Measurements from ENCODE around the gene C10orf53.

The C10orf53 gene

DNA sequence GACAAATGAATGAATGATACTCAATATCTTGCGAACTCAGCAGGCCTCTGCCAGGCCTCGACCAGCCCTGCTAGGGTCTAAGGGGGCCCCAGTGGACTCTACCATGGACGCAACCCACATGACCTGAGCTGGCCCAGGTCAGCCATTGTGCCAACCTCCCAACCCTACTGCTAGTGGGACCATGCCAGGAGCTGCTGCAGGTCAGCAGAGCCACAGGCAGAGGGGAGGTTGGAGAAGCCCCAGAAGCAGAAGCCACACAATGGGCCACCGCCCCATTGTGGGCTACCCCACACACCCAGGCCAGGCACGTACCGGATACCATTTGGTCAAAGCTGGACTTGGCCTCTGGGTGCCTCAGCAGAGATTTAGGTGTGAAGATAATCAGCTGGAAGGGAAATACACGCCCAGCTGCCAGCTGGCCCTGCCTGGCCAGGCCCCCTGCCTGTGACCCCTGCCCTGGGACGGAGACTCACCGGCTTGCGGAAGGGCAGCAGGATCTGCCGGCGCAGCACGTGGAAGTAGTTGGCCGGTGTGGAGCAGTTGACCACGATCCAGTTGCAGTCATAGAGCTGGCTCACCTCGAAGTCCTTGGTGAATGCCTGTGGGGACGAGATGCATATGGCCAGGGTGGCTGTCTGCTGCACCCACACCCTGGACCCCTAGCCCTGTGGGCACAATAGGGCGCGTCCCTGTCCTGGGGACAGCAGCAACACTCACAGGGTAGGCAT, 58.2 kb downstream of the C10orf53 start:
- no peak for DNase-seq (ENCODE audit: low spot score)

DNA sequence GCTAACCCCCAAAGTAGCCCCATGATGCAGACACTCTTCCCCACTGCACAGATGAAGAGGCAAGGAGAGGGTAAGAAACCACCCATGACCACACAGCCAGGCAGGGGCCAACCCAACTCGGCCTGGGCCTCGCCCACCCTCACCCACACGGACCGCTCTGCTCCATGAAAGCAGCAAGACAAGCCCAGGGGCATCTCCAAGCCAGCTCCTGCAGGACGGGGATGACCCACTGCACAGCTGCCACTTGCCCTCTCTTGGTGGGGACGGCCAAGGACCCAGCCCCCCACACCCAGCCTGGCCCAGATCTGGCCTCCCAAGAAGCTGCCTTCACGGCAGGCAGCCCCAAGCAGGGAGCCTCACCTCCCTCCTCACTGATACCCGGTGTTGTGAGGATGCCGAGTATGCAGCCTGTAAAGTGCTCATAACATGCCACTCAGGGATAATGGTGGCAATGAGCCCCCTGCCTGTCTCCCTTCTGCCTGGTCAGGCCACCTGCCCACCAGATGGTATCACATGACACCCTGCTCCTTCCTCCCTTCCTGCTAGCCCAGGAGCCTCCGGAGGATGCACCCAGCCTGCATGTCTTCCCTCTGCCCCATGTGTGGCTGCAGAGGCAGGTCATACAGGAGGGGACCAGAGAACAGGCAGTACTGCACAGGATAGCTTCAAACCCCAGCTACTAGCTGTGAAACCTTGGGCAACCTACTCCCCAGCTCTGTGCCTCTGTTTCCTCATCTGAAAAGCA, 59.3 kb downstream of the C10orf53 start:
- no peak for DNase-seq (ENCODE audit: low spot score)

DNA sequence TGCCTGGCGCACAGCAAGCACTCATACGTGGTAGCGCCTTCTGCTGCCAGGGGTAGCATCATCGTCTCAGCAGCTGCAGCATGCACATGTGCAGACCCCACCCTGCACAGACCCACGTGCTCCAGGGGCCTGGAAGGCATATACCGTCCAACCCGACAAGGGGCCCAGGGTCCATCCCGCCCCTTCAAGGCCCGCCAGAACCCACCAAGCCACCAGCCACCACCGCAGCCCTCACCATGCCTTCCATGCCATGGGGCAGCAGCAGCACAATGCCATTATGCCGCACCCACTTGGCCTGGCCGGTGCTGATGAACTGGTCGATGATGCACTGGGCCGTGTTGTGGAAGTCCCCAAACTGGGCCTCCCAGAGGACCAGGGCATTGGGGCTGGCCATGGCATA, 60.0 kb downstream of the C10orf53 start:
- DNase-seq (ENCODE audit: low spot score) = no peak

DNA sequence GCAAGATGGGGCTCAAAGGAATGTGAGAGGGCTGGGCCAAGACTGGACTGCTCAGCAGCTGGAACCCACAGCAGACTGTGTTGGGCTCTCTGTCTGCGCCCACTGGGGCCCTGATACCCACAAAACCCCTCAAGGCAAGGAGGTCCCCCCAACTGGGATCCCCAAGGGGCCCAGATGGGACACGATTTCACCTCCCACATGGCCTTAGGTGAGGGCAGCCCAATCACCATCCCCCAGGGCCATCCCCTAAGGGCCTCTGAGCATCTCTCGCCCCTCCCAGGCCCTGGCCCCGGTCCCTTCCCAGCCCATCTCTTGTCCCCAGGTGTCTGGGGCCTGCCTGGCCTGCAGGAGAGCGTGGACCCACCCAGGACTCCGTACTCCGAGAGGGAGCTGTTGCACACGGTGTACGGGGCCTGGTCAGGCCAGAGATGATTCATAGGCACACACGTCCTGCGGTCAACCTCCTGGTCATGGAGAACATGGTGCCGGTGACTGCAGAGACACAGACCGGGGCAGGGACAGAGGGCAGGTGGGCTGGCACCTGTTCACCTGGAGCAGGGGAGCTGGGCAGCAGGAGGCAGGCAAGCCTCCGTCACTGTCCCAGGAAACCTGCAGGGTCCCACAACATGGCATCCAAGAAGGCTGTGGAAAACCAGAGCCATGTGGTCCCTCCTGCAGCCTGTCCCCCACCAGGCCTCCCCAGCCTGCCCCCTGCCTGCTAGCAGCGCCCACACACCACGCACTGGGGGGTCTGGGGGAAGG, 61.1 kb downstream of the C10orf53 start:
- no peak for DNase-seq (ENCODE audit: low spot score)

DNA sequence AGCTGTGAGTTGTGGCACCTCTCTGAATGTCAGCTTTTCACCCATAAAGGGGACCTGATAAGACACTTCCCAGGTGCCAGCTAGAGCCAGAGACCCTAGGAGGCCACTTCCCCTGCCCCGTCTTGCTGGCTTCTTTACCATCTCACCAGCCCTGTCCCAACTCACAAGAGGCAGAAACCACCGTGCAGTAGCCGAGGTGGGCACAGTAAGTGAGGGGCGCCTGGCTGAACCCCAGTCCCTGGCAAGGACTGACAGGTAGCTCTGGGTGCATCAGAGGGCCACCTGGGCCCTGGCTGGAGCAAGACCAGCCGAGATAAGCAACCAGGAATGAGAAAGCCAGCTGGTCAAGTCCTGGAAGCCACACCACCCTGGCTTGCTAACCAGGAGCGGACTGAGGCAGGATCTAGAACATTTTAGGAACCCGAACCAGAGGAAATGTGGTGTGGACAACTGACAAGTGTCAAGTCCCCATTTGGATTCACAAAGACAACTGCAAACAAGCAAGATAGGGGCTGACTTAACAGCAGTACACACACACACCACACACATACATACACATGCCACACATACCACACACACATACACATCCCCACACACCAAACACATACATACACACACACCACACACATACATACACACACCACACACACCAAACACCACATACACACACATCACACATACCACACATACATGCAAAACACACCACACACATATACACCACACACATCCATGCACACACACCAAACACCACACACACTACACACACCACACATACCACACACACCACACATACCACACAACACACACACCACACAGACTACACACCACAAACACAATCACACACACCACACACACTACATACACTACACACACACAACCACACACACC, 61.9 kb downstream of the C10orf53 start:
- no peak for DNase-seq (ENCODE audit: low spot score)

DNA sequence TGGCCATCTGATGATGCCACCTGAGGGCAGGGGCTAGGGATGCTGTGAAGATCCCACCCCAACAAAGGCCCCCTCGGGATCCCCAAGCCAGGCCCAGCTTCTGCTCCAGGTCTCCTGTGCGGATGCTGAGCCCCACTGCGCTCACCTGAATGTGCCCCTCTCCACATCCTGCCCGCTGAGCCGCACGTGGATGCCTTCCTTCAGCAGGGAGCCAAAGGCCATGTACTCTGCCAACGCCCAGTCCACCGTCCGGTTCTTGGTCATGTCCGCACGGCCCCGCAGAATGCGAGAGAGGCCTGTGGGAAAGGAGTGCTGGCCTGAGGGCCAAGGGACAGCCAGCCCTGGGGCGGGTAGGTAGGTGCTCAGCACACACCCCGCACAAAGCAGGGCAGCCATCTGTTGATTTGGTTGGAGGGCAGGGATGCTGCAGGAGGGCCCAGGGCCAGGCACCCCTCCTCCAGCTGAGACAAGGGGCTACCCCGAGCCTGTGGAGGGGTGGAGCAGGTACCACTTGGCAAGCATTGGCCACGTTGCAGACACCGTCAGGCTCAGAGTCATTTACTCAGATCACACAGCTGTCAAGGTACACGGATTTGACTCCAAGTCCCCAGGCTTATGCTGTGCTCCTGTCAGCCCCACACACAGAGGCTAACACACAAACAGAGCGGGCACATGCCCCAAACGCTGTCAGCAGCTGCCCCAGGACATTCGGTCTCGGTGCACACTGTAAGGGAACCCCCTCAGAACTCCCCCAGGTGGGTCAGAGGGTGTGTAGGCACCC, 63.4 kb downstream of the C10orf53 start:
- DNase-seq (ENCODE audit: low spot score) = no peak

DNA sequence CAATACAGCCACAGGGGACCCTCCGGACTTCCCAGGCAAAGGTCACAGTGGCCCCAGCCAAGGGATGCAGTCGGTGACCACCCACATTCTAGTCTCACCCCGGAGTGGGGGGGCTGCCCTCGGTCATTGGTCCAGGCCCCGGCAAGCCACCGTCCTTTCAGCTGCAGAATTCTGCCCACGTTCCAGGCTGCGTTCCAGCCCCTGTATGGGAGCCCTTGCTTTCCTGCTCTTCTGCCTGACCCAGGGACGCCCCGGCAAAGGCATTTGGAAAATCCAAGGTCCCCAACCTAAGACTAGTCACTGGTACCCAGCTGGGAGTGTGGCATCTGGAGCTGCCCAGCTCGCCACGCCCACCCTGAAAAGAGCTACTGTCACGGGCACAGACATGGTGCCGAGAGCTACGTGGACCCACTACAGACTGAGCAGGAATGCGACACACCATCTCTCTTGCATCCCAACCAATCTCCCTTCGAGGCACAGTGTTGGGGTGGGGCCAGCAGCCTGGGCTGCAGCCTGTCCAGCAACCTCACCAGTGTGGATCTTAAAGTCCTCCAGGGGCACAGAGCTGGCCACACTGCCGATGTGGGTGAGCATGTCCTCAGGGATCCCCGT, 64.1 kb downstream of the C10orf53 start:
- no peak for DNase-seq (ENCODE audit: low spot score)

DNA sequence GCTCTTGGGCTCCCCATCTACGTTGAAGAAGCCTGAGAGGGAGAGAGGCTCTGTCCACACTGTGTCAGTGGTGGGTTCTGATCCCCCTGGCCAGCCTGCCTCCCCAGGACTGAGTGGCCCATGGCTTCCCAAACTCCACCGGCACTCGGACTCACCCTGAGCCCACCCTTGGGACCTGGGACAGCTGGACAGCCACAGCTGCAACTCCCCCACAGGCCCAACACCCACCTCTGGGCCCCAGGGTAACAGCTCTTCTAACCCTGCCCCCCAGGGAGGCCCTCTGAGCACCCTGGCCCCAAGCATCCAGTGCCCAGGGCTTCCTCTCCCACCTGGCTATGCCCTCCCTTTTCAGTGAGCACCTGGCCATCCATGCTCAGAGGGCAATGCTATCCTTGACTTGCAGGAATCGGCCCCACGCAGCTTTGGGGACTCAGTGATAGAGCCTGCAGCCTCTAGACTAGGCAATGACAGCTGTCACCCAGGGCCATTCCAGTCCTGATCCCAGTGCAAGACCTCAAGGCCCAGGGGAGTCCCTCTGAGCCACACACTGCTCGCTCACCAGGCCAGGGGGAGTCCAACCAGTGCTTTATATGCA, 64.7 kb downstream of the C10orf53 start:
- DNase-seq (ENCODE audit: low spot score) = no peak

DNA sequence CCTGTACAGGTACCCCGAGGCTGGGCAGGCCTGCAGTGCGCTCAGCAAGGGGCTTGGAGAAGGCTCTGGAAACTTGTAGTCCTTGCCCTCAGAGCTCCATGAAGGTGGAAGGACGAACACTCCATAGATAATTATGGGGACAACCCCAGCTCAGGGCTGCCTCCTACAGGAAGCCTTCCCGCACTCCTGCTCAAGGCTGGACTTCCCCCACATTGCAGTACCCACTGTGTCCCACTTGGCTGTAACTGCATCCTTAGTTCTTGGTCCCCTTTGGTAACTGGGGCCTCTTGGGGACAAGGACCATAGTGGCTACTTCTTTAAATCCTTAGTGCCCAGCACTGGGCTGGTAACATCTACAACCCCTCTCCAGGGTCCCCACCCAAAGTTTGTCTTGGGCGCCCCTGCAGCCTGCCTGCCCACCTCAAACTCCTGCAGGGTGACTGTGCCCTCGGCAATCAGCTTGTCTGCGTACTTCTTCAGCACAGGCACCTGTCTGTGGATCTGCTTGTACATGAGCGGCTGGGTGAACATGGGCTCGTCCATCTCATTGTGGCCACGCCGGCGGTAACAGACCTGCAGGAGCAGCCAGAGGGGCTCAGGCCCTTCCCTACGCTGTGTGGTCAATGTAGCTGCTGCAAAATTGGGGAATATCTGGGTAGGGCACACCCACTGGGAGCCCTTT, 65.6 kb downstream of the C10orf53 start:
- no peak for DNase-seq (ENCODE audit: low spot score)

DNA sequence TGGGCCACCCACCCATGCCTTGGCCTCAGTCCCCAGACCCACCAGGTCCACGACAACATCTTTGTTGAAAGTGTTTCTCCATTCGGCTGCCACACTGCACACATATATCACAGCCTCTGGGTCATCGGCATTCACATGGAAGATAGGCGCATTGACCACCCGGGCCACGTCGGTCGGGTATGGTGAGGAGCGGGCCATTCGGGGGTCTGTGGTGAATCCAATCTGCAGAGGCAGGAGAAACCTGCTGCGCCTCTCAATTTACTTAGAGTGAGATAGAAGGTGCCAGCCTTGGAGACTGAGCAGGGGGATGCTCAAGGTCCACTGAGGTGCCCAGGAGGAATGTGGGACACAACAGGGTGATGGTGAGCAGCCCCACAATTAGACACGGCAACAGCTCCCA, 66.3 kb downstream of the C10orf53 start:
- no peak for DNase-seq (ENCODE audit: low spot score)

DNA sequence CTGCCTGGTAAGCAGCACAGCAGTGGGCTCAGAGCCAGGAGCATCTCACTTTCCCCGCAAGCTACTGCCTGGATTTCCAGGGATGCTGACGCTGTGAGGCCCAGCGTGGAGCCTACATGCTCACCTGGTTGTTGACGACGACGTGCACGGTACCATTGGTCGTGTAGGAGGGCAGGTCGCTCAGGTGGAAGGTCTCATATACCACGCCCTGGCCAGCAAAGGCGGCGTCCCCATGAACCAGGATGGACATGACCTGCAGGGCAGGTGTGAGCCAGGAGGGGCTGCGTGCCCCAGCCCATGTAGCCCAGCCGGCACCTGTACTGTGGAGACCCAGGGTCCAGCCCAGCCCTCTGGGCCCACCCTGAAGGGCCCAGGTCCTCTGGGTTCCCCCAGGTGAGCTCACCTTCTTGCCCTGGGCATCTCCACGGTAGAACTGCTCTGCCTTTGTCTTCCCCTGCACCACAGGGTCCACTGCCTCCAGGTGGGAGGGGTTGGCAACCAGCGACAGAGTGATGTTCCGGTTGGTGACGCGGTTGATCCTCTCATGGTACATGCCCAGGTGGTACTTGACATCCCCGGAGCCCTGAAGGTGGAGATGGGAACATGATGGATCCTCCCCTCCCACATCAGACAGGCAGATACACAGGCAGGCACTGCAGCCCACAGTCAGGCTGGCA, 67.3 kb downstream of the C10orf53 start:
- no peak for DNase-seq (ENCODE audit: low spot score)
